SK-N-SH treated with all-trans-retinoic acid at 6 μM for 48 hours (cell line): ENCODE data around the gene OCRL.

Experiments
- ATAC-seq: fragments of 200-7000 bp; cut with Tn5 transposase; 3 replicates; pipeline ENCODE4 v1.9.1; 2020; ENCODE audit warnings: mild to moderate bottlenecking, moderate library complexity
- ARNTL ChIP-seq: fragments of 450-650 bp; formaldehyde crosslinking; IDR thresholded peaks from 2 replicates; pipeline ENCODE4 v1.5.0; 2020; ENCODE audit warnings: low read depth, mild to moderate bottlenecking, moderate library complexity, borderline replicate concordance
- BACH2 ChIP-seq: fragments of 250-450 bp; sonication (Bioruptor Pico); IDR thresholded peaks from 2 replicates; pipeline ENCODE4 v1.9.0; 2021; ENCODE audit warnings: mild to moderate bottlenecking, borderline replicate concordance
- CSDC2 ChIP-seq: fragments of 250-450 bp; sonication (Bioruptor Pico); IDR thresholded peaks from 2 replicates; pipeline ENCODE4 v1.5.0; 2020; ENCODE audit warnings: mild to moderate bottlenecking, moderate library complexity
- ESRRG ChIP-seq: fragments of 250-450 bp; sonication (Bioruptor Pico); IDR thresholded peaks from 2 replicates; pipeline ENCODE4 v1.6.1; 2021; ENCODE audit warnings: mild to moderate bottlenecking
- GLIS3 ChIP-seq: fragments of 250-450 bp; sonication (Bioruptor Pico); IDR thresholded peaks from 2 replicates; pipeline ENCODE4 v1.5.0; 2020; ENCODE audit warnings: mild to moderate bottlenecking, moderate library complexity
- OSR1 ChIP-seq: fragments of 250-450 bp; sonication (Bioruptor Pico); IDR thresholded peaks from 2 replicates; pipeline ENCODE4 v1.8.0; 2022; ENCODE audit warnings: moderate library complexity, mild to moderate bottlenecking, inconsistent platforms
- PATZ1 ChIP-seq: fragments of 250-450 bp; sonication (Bioruptor Pico); IDR thresholded peaks from 2 replicates; pipeline ENCODE4 v1.8.0; 2020; ENCODE audit warnings: mild to moderate bottlenecking, moderate library complexity, borderline replicate concordance
- PPARA ChIP-seq: fragments of 250-450 bp; sonication (Bioruptor Pico); IDR thresholded peaks from 2 replicates; pipeline ENCODE4 v1.5.0; 2020; ENCODE audit warnings: mild to moderate bottlenecking, borderline replicate concordance
- RARB ChIP-seq: fragments of 250-450 bp; sonication (Bioruptor Pico); IDR thresholded peaks from 2 replicates; pipeline ENCODE4 v1.8.0; 2021; ENCODE audit warnings: mild to moderate bottlenecking, moderate library complexity
- SNAI2 ChIP-seq: fragments of 250-450 bp; sonication (Bioruptor Pico); IDR thresholded peaks from 2 replicates; pipeline ENCODE4 v1.5.0; 2020; ENCODE audit warnings: mild to moderate bottlenecking, moderate library complexity
- TCF4 ChIP-seq: fragments of 250-450 bp; sonication (Bioruptor Pico); IDR thresholded peaks from 2 replicates; pipeline ENCODE4 v1.8.0; 2021; ENCODE audit warnings: mild to moderate bottlenecking, moderate library complexity, borderline replicate concordance
- TOX ChIP-seq: fragments of 250-450 bp; sonication (Bioruptor Pico); IDR thresholded peaks from 2 replicates; pipeline ENCODE4 v1.8.0; 2021; ENCODE audit warnings: mild to moderate bottlenecking, moderate library complexity, borderline replicate concordance
- ZC3H10 ChIP-seq: fragments of 250-450 bp; sonication (Bioruptor Pico); IDR thresholded peaks from 2 replicates; pipeline ENCODE4 v1.5.1; 2021; ENCODE audit warnings: mild to moderate bottlenecking, moderate library complexity
- ZFP30 ChIP-seq: fragments of 450-650 bp; formaldehyde crosslinking; IDR thresholded peaks from 2 replicates; pipeline ENCODE4 v1.5.0; 2022; ENCODE audit warnings: mild to moderate bottlenecking, moderate library complexity
- ZNF565 ChIP-seq: fragments of 450-650 bp; formaldehyde crosslinking; conservative IDR thresholded peaks from 2 replicates; pipeline ENCODE4 v1.5.0; 2020; ENCODE audit warnings: low read depth, mild to moderate bottlenecking, moderate library complexity
- ZNF70 ChIP-seq: fragments of 450-650 bp; formaldehyde crosslinking; IDR thresholded peaks from 2 replicates; pipeline ENCODE4 v1.5.0; 2020; ENCODE audit warnings: mild to moderate bottlenecking, moderate library complexity
- ZNF8 ChIP-seq: fragments of 450-650 bp; formaldehyde crosslinking; IDR thresholded peaks from 2 replicates; pipeline ENCODE4 v1.5.0; 2020; ENCODE audit warnings: mild to moderate bottlenecking, moderate library complexity
- TF ChIP-seq, protein P1 (sequence below): fragments of 250-450 bp; sonication (Bioruptor Pico); IDR thresholded peaks from 2 replicates; pipeline ENCODE4 v1.5.0; 2020; ENCODE audit warnings: mild to moderate bottlenecking, moderate library complexity
- TF ChIP-seq, protein P2 (sequence below): fragments of 250-450 bp; sonication (Bioruptor Pico); IDR thresholded peaks from 2 replicates; pipeline ENCODE4 v1.5.1; 2020; ENCODE audit warnings: low read depth, mild to moderate bottlenecking, moderate library complexity

Gene OCRL

DNA sequence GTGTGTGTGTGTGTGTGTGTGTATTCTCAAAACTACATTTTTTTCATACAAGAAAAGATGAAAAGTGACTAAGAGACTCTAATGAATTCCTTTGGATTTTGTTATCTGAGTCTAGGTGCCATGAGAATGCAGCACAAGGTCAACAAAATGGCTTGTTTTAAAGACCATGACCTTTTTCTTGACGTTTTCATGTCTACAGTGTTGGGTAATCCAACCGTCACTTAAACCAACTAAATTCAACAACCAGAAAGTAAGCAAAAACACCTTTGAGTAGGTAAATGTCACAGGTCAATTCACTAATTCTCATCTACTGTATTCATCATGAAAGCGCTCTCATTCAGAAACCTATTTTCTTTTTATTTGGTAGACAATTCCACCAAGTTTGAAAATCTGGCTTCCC lies 19.9 kb upstream of the OCRL start (continued):
- TF ChIP-seq, protein P1, sequence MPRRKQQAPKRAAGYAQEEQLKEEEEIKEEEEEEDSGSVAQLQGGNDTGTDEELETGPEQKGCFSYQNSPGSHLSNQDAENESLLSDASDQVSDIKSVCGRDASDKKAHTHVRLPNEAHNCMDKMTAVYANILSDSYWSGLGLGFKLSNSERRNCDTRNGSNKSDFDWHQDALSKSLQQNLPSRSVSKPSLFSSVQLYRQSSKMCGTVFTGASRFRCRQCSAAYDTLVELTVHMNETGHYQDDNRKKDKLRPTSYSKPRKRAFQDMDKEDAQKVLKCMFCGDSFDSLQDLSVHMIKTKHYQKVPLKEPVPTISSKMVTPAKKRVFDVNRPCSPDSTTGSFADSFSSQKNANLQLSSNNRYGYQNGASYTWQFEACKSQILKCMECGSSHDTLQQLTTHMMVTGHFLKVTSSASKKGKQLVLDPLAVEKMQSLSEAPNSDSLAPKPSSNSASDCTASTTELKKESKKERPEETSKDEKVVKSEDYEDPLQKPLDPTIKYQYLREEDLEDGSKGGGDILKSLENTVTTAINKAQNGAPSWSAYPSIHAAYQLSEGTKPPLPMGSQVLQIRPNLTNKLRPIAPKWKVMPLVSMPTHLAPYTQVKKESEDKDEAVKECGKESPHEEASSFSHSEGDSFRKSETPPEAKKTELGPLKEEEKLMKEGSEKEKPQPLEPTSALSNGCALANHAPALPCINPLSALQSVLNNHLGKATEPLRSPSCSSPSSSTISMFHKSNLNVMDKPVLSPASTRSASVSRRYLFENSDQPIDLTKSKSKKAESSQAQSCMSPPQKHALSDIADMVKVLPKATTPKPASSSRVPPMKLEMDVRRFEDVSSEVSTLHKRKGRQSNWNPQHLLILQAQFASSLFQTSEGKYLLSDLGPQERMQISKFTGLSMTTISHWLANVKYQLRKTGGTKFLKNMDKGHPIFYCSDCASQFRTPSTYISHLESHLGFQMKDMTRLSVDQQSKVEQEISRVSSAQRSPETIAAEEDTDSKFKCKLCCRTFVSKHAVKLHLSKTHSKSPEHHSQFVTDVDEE (CRISPR knock-in tag): no peak

GRCh38 chrX:129522184-129523078 lies 17.6 kb upstream of the OCRL start:
- 0 out of 2 replicates have a peak, but pooled peaks have one; percentile 31 for TF ChIP-seq PATZ1 (CRISPR knock-in tag)
- no peak for TF ChIP-seq ZFP30 (CRISPR knock-in tag)
- TF ChIP-seq, all 23 proteins: peak for 1
- peak; percentile 84 for ATAC-seq

- TF ChIP-seq CSDC2 (CRISPR knock-in tag) (no peak), ZNF565 (CRISPR knock-in tag) (no peak), ARNTL (no peak), TOX (CRISPR knock-in tag) (no peak), TCF4 (no peak), GLIS3 (CRISPR knock-in tag) (no peak), PPARA (CRISPR knock-in tag) (no peak), RARB (CRISPR knock-in tag) (no peak), BACH2 (no peak), ZNF70 (CRISPR knock-in tag) (no peak), OSR1 (CRISPR knock-in tag) (no peak), SNAI2 (no peak), ZC3H10 (CRISPR knock-in tag) (no peak), ZNF8 (CRISPR knock-in tag) (no peak), ESRRG (CRISPR knock-in tag) (no peak), ZFP30 (CRISPR knock-in tag) (no peak)
- TF ChIP-seq, protein P1 (CRISPR knock-in tag): no peak
- TF ChIP-seq, protein P2, sequence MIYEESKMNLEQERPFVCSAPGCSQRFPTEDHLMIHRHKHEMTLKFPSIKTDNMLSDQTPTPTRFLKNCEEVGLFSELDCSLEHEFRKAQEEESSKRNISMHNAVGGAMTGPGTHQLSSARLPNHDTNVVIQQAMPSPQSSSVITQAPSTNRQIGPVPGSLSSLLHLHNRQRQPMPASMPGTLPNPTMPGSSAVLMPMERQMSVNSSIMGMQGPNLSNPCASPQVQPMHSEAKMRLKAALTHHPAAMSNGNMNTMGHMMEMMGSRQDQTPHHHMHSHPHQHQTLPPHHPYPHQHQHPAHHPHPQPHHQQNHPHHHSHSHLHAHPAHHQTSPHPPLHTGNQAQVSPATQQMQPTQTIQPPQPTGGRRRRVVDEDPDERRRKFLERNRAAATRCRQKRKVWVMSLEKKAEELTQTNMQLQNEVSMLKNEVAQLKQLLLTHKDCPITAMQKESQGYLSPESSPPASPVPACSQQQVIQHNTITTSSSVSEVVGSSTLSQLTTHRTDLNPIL (CRISPR knock-in tag): no peak
- TF ChIP-seq, all 23 proteins: peak for 0
- ATAC-seq: peak; percentile 72
These were observed 16.8 kb upstream of the OCRL start, which contains the start of gene SMARCA1 for GRCh38 chrX:129523079-129523911. SMARCA1 (minus strand) TSS chrX:129523490; CDS start chrX:129523370, 120 bp downstream.
